IMR-90 (cell line): ENCODE measurements around the gene DNAJC6. TPM values are rescaled to one million over a fixed set of nuclear protein-coding genes. Genes with fewer than 3 reads are reported as not detected.

Source experiments
- ATAC-seq: fragments of 200-7000 bp; cut with Tn5 transposase; 2 replicates; pipeline ENCODE4 v1.9.1; 2020; ENCODE audit warnings: low read depth, mild to moderate bottlenecking, moderate library complexity
- BruUV-seq: library from RNA; stranded (reverse); fragments of 400-500 nt; replicated peaks from 2 replicates; lab custom pipeline; 2021; lab: Mats Ljungman, UMichigan
- CTCF ChIA-PET: fragments of 300-600 bp; formaldehyde crosslinking; extraction: SDS; loops from one replicate; lab custom pipeline; 2021; ENCODE audit warnings: antibody characterized with exemption; lab: Yijun Ruan, JAX
- POLR2A ChIA-PET: fragments of 300-600 bp; sonication (Branson Sonifier 250); formaldehyde crosslinking; loops from one replicate; lab custom pipeline; 2022; ENCODE audit warnings: antibody characterized with exemption; ENCODE audit not compliant: unreplicated experiment; lab: Charles Lee
- DNase-seq: peaks from one replicate; pipeline ENCODE4 v3.0.0; 2013
- H2AFZ ChIP-seq: replicated peaks from 2 replicates; pipeline ENCODE3; 2013; ENCODE audit warnings: low read length, mild to moderate bottlenecking; ENCODE audit not compliant: poor library complexity
- H2AK5ac ChIP-seq: 2 replicates; pipeline ENCODE4 v1.6.1; 2013; ENCODE audit warnings: low read depth, low read length, inconsistent platforms
- H2AK9ac ChIP-seq: replicated peaks from 2 replicates; pipeline ENCODE3; 2013; ENCODE audit warnings: mild to moderate bottlenecking, low read depth, low read length, moderate library complexity; ENCODE audit not compliant: poor library complexity
- H2BK120ac ChIP-seq: 2 replicates; pipeline ENCODE4 v1.6.1; 2013; ENCODE audit warnings: low read depth, low read length, inconsistent platforms
- H2BK15ac ChIP-seq: 3 replicates; pipeline ENCODE4 v1.6.1; 2013; ENCODE audit warnings: low read depth, low read length, inconsistent platforms
- H2BK20ac ChIP-seq: 2 replicates; pipeline ENCODE4 v1.6.1; 2013; ENCODE audit warnings: low read depth, mild to moderate bottlenecking, inconsistent platforms, low read length, moderate library complexity
- H2BK5ac ChIP-seq: 2 replicates; pipeline ENCODE4 v1.6.1; 2013; ENCODE audit warnings: mild to moderate bottlenecking, low read depth, low read length, inconsistent platforms; ENCODE audit not compliant: poor library complexity, severe bottlenecking
- H3K14ac ChIP-seq: replicated peaks from 2 replicates; pipeline ENCODE4 v1.6.1; 2013; ENCODE audit warnings: low read depth, low read length, inconsistent platforms
- H3K18ac ChIP-seq: 2 replicates; pipeline ENCODE4 v1.6.1; 2013; ENCODE audit warnings: low read depth, low read length, control low read depth
- H3K23ac ChIP-seq: 2 replicates; pipeline ENCODE4 v1.6.1; 2013; ENCODE audit warnings: low read depth, low read length, inconsistent platforms
- H3K27ac ChIP-seq: 2 replicates; pipeline ENCODE4 v1.5.1; 2013; ENCODE audit warnings: mild to moderate bottlenecking, control low read depth, low read length; ENCODE audit not compliant: insufficient read depth
- H3K27me3 ChIP-seq: 2 replicates; pipeline ENCODE4 v1.6.1; 2013; ENCODE audit warnings: low read length; ENCODE audit not compliant: control insufficient read depth, insufficient read depth
- H3K36me3 ChIP-seq: 2 replicates; pipeline ENCODE4 v1.6.1; 2013; ENCODE audit warnings: low read length, mixed read lengths; ENCODE audit not compliant: control insufficient read depth, insufficient read depth
- H3K4ac ChIP-seq: 2 replicates; pipeline ENCODE4 v1.6.1; 2013; ENCODE audit warnings: low read depth, low read length, inconsistent platforms
- H3K4me1 ChIP-seq: 2 replicates; pipeline ENCODE4 v1.6.1; 2013; ENCODE audit warnings: low read length, mixed read lengths; ENCODE audit not compliant: control insufficient read depth, insufficient read depth
- H3K4me2 ChIP-seq: 2 replicates; pipeline ENCODE4 v1.6.1; 2013; ENCODE audit warnings: low read depth, mild to moderate bottlenecking, control low read depth, low read length, moderate library complexity
- H3K4me3 ChIP-seq: 2 replicates; pipeline ENCODE4 v1.5.1; 2013; ENCODE audit warnings: low read depth, mild to moderate bottlenecking, control low read depth, low read length, moderate library complexity; ENCODE audit not compliant: insufficient read depth
- H3K56ac ChIP-seq: 2 replicates; pipeline ENCODE4 v1.6.1; 2013; ENCODE audit warnings: low read length, inconsistent platforms; ENCODE audit not compliant: insufficient read depth; ENCODE audit errors: extremely low read depth
- H3K79me1 ChIP-seq, 2 experiments: 2 replicates each; pipeline ENCODE4 v1.6.1; 2013; ENCODE audit warnings: low read length in 2 of 2, inconsistent platforms in 1 of 2, low read depth in 1 of 2
- H3K9ac ChIP-seq: 2 replicates; pipeline ENCODE4 v1.6.1; 2013; ENCODE audit warnings: low read depth, low read length, control low read depth
- H3K9me1 ChIP-seq: 2 replicates; pipeline ENCODE4 v1.6.1; 2013; ENCODE audit warnings: low read length, inconsistent platforms; ENCODE audit not compliant: insufficient read depth
- H3K9me3 ChIP-seq: 2 replicates; pipeline ENCODE4 v1.6.1; 2013; ENCODE audit warnings: low read length; ENCODE audit not compliant: control insufficient read depth, insufficient read depth
- H4K20me1 ChIP-seq: 2 replicates; pipeline ENCODE4 v1.6.1; 2013; ENCODE audit warnings: low read length, inconsistent platforms; ENCODE audit not compliant: insufficient read depth
- H4K5ac ChIP-seq: 2 replicates; pipeline ENCODE4 v1.6.1; 2013; ENCODE audit warnings: mild to moderate bottlenecking, low read depth, low read length, control low read depth
- H4K8ac ChIP-seq, 2 experiments: 2 replicates each; pipeline ENCODE4 v1.6.1; 2013; ENCODE audit warnings: low read depth in 2 of 2, low read length in 2 of 2, control low read depth in 1 of 2, inconsistent platforms in 1 of 2
- H4K91ac ChIP-seq: 2 replicates; pipeline ENCODE4 v1.6.1; 2013; ENCODE audit warnings: low read depth, low read length, inconsistent platforms; ENCODE audit not compliant: insufficient read depth
- BHLHE40 ChIP-seq: fragments of 150-350 bp; IDR thresholded peaks from 2 replicates; pipeline ENCODE4 v1.6.1; 2016; ENCODE audit warnings: mild to moderate bottlenecking, low read depth, low read length
- CEBPB ChIP-seq: IDR thresholded peaks from 2 replicates; pipeline ENCODE4 v1.6.1; 2012; ENCODE audit warnings: low read depth, low read length, improper control_type of control experiment
- ELK1 ChIP-seq: fragments of 150-350 bp; IDR thresholded peaks from 2 replicates; pipeline ENCODE4 v1.6.1; 2016; ENCODE audit warnings: low read depth, mild to moderate bottlenecking, low read length, moderate library complexity, borderline replicate concordance
- FOS ChIP-seq: fragments of 150-350 bp; IDR thresholded peaks from 2 replicates; pipeline ENCODE4 v1.6.1; 2016; ENCODE audit warnings: low read depth, low read length
- MAFK ChIP-seq: IDR thresholded peaks from 2 replicates; pipeline ENCODE4 v1.6.1; 2012; ENCODE audit warnings: low read depth, low read length, improper control_type of control experiment
- MAZ ChIP-seq: IDR thresholded peaks from 2 replicates; pipeline ENCODE4 v1.6.1; 2012; ENCODE audit warnings: low read depth, mild to moderate bottlenecking, low read length, improper control_type of control experiment, moderate library complexity, borderline replicate concordance
- MXI1 ChIP-seq: IDR thresholded peaks from 2 replicates; pipeline ENCODE4 v1.6.1; 2012; ENCODE audit warnings: low read depth, mild to moderate bottlenecking, low read length, moderate library complexity, borderline replicate concordance
- RCOR1 ChIP-seq: IDR thresholded peaks from 2 replicates; pipeline ENCODE4 v1.6.1; 2012; ENCODE audit warnings: mild to moderate bottlenecking, low read length, improper control_type of control experiment; ENCODE audit not compliant: insufficient replicate concordance
- USF2 ChIP-seq: fragments of 150-350 bp; IDR thresholded peaks from 2 replicates; pipeline ENCODE4 v1.6.1; 2017; ENCODE audit warnings: mild to moderate bottlenecking, antibody characterized with exemption, low read length, low read depth
- WGBS, 2 experiments: methylation state at CpG; one replicate each; pipeline versions ENCODE4 v1.1.5 to v1.1.7; 2013; ENCODE audit warnings: missing lambda C conversion rate in 2 of 2; ENCODE audit not compliant: insufficient read length in 1 of 2; ENCODE audit errors: extremely low coverage in 2 of 2; 5-methylcytosine and 5-hydroxymethylcytosine counted together
- dilution Hi-C: fragments of 300-500 bp; cut with HindIII; formaldehyde crosslinking; loops from one replicate; pipeline ENCODE4 v1.14.3; 2018; ENCODE audit warnings: low sequenced_read_pairs; ENCODE audit not compliant: unreplicated experiment
- in situ Hi-C: fragments of 300-500 bp; cut with MboI; formaldehyde crosslinking; loops from 3 replicates; pipeline ENCODE4 v1.14.3; 2019; ENCODE audit warnings: low sequenced_read_pairs, inconsistent platforms, mixed read lengths
- intact Hi-C: fragments of 100-400 bp; cut with micrococcal nuclease; formaldehyde crosslinking; loops from 2 replicates; pipeline ENCODE4 v1.10.0; 2022
- polyA plus RNA-seq, 3 experiments: library from polyadenylated mRNA; depleted of rRNA; stranded (reverse); fragments of >200 nt; gene quantifications; 2 replicates each; pipeline ENCODE4 v1.2.3, GENCODE V29; 2012; ENCODE audit warnings: low replicate concordance in 1 of 3
- total RNA-seq: library from RNA; depleted of rRNA; stranded (reverse); fragments of >200 nt; gene quantifications from 2 replicates; pipeline ENCODE4 v1.2.3, GENCODE V29; 2012

DNAJC6 gene
- total and polyA plus RNA-seq, 2 of the 4 experiments (the other 2 are of a cell fraction), result 0.05 to 0.18 TPM

- POLR2A ChIA-PET, result no interaction called here
- Histone ChIP-seq H4K5ac (no peak overlapping the region), H3K9me3 (no peaks in the 10 kb centered on the region), H2BK20ac (no peak overlapping the region), H2AFZ (no peak overlapping the region), H3K79me1 (no peaks in the 10 kb centered on the region), H2BK120ac (no peak overlapping the region), H3K18ac (no peak overlapping the region), H3K4ac (no peak overlapping the region), H3K4me1 (no peaks in the 10 kb centered on the region), H3K36me3 (no peaks in the 10 kb centered on the region), H2AK9ac (no peak overlapping the region), H3K23ac (no peak overlapping the region), H3K9ac (no peak overlapping the region), H4K20me1 (no peaks in the 10 kb centered on the region), H3K56ac (no peak overlapping the region), H2AK5ac (no peak overlapping the region), H3K27me3 (peaks cover 8% of the 10 kb centered on the region; the same call in 1 of the 2 replicates), H3K14ac (no peak overlapping the region), H4K91ac (no peak overlapping the region), H2BK5ac (no peak overlapping the region), H3K27ac (no peak overlapping the region), H3K4me2 (no peak overlapping the region), H4K8ac (no peak overlapping the region), H2BK15ac (no peak overlapping the region), H3K4me3 (no peak overlapping the region), H3K9me1 (no peaks in the 10 kb centered on the region)
- TF ChIP-seq ELK1 (no peak), FOS (no peak), MXI1 (no peak), MAFK (no peak), MAZ (no peak), BHLHE40 (no peak), RCOR1 (no peak), USF2 (no peak), CEBPB (no peak)
- dilution Hi-C loops, result no loop called here
- intact Hi-C loops, result no loop called here
- no TSS peak for BruUV-seq
- CTCF ChIA-PET, result no interaction called here
- DNase-seq (no peak), ATAC-seq (no peak)
- WGBS, 2 experiments, result no CpG with 5 or more reads among the region's 1 CpG
- in situ Hi-C loops, result no loop called here
These were observed 89.7 kb downstream of the DNAJC6 start for GRCh38 chr1:65399003-65399402.
